Lower leg skin (tissue), 4 donors: Measurements from ENCODE around the gene MTRF1L. TPM values are rescaled to one million over a fixed set of nuclear protein-coding genes. Genes with fewer than 3 reads are reported as not detected.
A peak's percentile ranks its signal among the peaks of the same experiment; 100 is the strongest.
"Not testable (repeated sequence)": the region's sequence is repeated elsewhere in the genome, so short reads cannot be mapped to it uniquely, and the experiment has no call there.

Experiments used
- DNase-seq, 2 donors: peaks; one replicate each; pipeline ENCODE4 v3.0.0-alpha.2; 2019; ENCODE audit warnings: low spot score in 2 of 2
- H3K4me3 ChIP-seq: fragments of 200-600 bp; sonication (generic); 2 replicates; pipeline ENCODE4 v1.5.1; 2017; ENCODE audit warnings: mild to moderate bottlenecking, low read depth; ENCODE audit not compliant: poor library complexity, severe bottlenecking
- POLR2A ChIP-seq, 2 donors: fragments of 450-650 bp; IDR thresholded peaks; one replicate each; pipeline ENCODE4 v1.6.1; 2016 to 2017; ENCODE audit warnings: antibody characterized with exemption in 2 of 2, mild to moderate bottlenecking in 1 of 2, moderate library complexity in 1 of 2
- WGBS, 2 donors: methylation state at CpG; one replicate each; pipeline ENCODE4 v1.1.5; 2018; 5-methylcytosine and 5-hydroxymethylcytosine counted together
- intact Hi-C: fragments of 100-400 bp; cut with DNase I; formaldehyde crosslinking; loops from one replicate; pipeline ENCODE4 v1.15.0; 2023; ENCODE audit warnings: low total_unique reads
- total RNA-seq, 4 donors: library from RNA; depleted of rRNA; stranded (reverse); fragments of >200 nt; gene quantifications; one replicate each; pipeline ENCODE4 v1.1.0, GENCODE V29; 2016
- TF ChIP-seq, protein P1 (sequence below), 3 donors: fragments of 450-650 bp; IDR thresholded peaks; one replicate each; pipeline ENCODE4 v1.5.1; 2016; ENCODE audit warnings: antibody characterized with exemption in 3 of 3, mild to moderate bottlenecking in 3 of 3, moderate library complexity in 2 of 3

The MTRF1L gene
- total RNA-seq, 4 donors from 2014 or later: 15.9 to 19.7 (median 17.6) TPM

DNA sequence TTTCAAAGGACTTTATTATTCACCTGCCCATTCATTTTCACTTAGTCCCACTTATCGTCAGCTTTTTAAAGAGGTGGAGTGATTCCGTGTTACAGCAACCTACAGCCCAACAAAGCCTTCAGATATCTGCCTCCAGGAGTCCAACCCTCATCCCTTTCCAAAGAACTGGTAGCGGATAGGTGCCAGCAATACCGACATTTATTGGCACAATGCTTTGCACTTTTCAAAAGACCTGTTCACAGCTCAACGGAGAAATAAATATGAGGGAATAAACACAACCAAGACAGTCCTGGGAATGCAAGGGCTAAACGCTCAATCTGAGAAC lies 819 bp upstream of the MTRF1L start:
- 2 to 3% methylated on average over 6 of the region's 6 CpGs for WGBS, 2 donors

DNA sequence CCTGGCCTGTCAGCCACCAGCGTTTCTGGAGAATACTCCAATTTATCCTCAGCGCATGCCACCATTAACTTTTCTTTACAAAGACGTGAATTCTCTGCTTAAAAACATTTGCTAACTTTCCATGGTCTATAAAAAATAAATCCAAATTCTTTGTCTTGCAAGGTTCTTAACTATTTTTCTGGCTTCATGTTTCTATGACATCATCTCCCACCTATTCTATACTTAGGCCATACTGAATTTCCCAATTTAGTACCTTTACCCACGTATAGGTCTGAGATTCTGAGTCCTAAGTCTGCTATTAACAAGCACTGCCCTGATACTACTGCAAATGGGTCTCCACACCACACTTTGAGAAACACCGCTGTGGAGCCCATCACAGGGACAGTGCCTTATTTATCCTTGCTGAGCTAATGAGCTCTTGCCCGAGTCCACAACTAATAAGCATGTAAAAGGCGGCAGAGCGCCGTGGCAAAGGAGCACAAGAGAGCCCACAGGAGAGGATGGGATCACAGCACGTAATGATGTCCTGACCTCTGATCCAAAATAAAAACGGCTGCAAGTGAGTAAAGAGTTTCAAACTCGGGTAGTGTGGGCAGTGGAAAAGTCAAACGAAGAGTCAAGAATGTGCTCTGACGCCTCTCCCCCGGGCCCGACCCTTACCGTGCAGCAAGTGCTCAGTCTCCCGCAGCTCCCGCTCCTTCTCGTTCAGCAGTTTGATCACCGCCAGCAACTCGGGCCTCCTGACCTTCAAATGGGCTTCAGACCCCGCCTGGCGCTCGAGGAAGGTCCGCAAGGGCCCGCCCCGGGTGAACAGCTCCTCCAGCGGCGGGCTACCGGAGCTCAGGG lies 519 bp downstream of the MTRF1L start:
- 4 to 5% methylated on average over 22 to 24 of the region's 31 CpGs for WGBS, 2 donors
- no peak for DNase-seq
- peak overlapping the region; percentile 63 for H3K4me3 ChIP-seq
- intact Hi-C loops: no loop called here
- TF ChIP-seq, protein P1, sequence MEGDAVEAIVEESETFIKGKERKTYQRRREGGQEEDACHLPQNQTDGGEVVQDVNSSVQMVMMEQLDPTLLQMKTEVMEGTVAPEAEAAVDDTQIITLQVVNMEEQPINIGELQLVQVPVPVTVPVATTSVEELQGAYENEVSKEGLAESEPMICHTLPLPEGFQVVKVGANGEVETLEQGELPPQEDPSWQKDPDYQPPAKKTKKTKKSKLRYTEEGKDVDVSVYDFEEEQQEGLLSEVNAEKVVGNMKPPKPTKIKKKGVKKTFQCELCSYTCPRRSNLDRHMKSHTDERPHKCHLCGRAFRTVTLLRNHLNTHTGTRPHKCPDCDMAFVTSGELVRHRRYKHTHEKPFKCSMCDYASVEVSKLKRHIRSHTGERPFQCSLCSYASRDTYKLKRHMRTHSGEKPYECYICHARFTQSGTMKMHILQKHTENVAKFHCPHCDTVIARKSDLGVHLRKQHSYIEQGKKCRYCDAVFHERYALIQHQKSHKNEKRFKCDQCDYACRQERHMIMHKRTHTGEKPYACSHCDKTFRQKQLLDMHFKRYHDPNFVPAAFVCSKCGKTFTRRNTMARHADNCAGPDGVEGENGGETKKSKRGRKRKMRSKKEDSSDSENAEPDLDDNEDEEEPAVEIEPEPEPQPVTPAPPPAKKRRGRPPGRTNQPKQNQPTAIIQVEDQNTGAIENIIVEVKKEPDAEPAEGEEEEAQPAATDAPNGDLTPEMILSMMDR (IDR thresholded peaks at IDR 0.05): no peak
- no peak for TF ChIP-seq POLR2A (IDR thresholded peaks at IDR 0.05)

More for the DNA sequence above, 819 bp upstream of the MTRF1L start:
- TF ChIP-seq, protein P1 (IDR thresholded peaks at IDR 0.05): no peak
- TF ChIP-seq POLR2A (IDR thresholded peaks at IDR 0.05): no peak
- H3K4me3 ChIP-seq: peak overlapping the region; percentile 63
- DNase-seq: no peak
- intact Hi-C loops: no loop called here

DNA sequence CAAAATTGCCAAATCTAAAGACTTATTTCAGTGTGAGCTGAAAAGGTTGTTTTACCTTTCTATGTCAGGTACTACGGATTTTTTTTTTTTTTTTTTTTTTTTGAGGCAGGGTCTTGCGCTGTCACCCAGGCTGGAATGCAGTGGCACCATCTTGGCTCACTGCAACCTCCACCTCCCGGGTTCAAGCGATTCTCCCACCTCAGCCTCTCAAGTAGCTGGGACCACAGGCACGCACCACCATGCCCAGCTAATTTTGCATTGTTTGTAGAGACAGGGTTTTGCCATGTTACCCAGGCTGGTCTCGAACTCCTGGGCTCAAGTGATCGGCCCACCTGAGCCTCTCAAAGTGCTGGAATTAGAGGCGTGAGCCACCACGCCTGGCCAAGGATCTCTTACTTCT lies 1.7 kb downstream of the MTRF1L start:
- 93 to 95% methylated on average over 9 of the region's 9 CpGs for WGBS, 2 donors
- intact Hi-C loops, DNase-seq, H3K4me3 ChIP-seq: not testable (repeated sequence)

DNA sequence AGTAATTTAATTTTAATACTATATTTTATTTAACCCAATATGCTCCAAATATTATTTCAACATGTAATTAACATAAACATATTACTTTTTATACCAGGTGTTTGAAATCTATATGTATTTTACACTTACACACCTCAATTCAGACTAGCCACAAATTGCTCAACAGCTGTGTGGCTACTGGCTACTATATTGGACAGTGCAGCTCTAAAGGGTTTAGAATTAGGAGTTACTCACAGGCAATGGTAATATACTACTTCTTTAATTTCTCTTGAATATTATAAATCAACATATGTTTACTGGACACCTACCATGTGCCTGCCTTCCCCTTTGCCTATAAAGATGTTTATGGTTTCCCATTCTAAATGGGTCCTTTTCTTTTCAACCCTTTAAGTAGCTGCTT lies 2.3 kb downstream of the MTRF1L start:
- intact Hi-C loops: no loop called here
- no peak for DNase-seq
- no peak overlapping the region for H3K4me3 ChIP-seq
- TF ChIP-seq, protein P1 (IDR thresholded peaks at IDR 0.05): no peak
- TF ChIP-seq POLR2A (IDR thresholded peaks at IDR 0.05): no peak

DNA sequence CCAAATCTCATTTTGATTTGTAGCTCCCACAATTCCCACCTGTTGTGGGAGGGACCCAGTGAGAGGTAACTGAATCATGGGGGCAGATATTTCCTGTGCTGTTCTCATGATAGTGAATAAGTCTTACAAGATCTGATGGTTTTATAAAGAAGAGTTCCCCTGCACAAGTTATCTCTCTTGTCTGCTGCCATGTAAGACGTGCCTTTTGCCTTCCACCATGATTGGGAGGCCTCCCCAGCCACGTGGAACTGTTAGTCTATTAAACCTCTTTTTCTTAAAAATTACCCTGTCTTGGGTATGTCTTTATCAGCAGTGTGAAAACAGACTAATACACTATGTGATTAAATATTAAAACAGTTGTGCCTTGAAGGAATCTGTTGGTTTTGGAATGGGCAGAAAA lies 3.0 kb downstream of the MTRF1L start:
- WGBS, 2 donors: 80 to 93% methylated on average over 2 of the region's 2 CpGs
- intact Hi-C loops: not testable (repeated sequence)

DNA sequence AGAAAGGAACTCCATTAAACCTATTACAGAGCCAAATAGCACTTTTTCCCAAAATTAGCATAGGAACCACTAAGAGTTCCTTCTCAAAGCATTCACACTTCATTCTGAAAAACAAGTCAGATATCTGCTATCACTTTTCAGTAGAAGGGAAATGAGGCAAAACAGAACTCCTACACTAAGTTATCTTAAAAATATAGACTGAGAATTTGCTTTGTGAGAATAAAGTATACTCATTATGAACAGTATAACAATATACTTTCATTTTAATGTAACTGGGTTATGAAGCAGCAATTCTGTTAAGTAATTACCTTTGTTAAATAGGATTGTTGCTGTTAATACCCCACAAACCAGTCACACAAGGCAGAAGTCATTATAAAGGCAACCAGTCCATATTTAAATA lies 8.7 kb downstream of the MTRF1L start:
- TF ChIP-seq, protein P1 (IDR thresholded peaks at IDR 0.05): no peak
- no peak for TF ChIP-seq POLR2A (IDR thresholded peaks at IDR 0.05)
- intact Hi-C loops: no loop called here
- no peak overlapping the region for H3K4me3 ChIP-seq
- DNase-seq: no peak

More for the DNA sequence above, 3.0 kb downstream of the MTRF1L start:
- not testable (repeated sequence) for H3K4me3 ChIP-seq, DNase-seq

DNA sequence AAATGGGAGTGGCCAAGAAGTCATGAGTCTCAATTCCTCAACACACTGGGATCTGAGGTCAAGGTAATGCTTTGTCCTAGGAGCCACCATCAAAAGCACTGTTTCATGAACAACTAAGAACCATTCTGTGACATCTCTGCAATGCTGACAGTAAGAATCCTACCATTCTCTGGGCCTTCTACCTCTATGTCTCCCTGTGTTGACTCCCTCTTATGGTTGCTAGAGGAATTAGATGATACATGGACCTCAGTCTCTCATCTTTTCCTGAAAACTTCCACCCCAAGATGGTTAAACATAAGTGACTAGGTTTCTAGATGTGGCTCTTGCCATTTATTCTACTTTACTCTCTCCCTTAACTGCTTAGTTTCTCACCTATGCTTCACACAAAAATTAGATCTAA lies 9.1 kb downstream of the MTRF1L start:
- intact Hi-C loops: no loop called here
- TF ChIP-seq, protein P1 (IDR thresholded peaks at IDR 0.05): no peak
- TF ChIP-seq POLR2A (IDR thresholded peaks at IDR 0.05): no peak
- H3K4me3 ChIP-seq: no peak overlapping the region
- DNase-seq: no peak
